GM19324 (cell line): Measurements from ENCODE around the gene KCTD4.
"Not testable (repeated sequence)": the region's sequence is repeated elsewhere in the genome, so short reads cannot be mapped to it uniquely, and the experiment has no call there.

Source experiments
- ATAC-seq: cut with Tn5 transposase; IDR thresholded peaks from one replicate; pipeline ENCODE4 v1.9.1; 2021; ENCODE audit warnings: mild to moderate bottlenecking, moderate library complexity; ENCODE audit not compliant: unreplicated experiment, low FRiP score

KCTD4 gene

GRCh38 chr13:45216193-45216592 lies 15.3 kb upstream of the KCTD4 start:
- no peak for ATAC-seq

- no peak for ATAC-seq
Measured at GRCh38 chr13:45215392-45216077, 14.7 kb upstream of the KCTD4 start.

GRCh38 chr13:45209229-45209628 lies 8.4 kb upstream of the KCTD4 start:
- ATAC-seq = no peak

GRCh38 chr13:45208132-45208531 lies 7.3 kb upstream of the KCTD4 start:
- ATAC-seq = no peak

- ATAC-seq = no peak
Measured at GRCh38 chr13:45207319-45207718, 6.5 kb upstream of the KCTD4 start.

GRCh38 chr13:45206340-45206739 lies 5.5 kb upstream of the KCTD4 start:
- no peak for ATAC-seq

GRCh38 chr13:45205124-45205523 lies 4.3 kb upstream of the KCTD4 start:
- ATAC-seq = no peak

GRCh38 chr13:45199711-45200110 lies 1.1 kb downstream of the KCTD4 start:
- no peak for ATAC-seq

GRCh38 chr13:45198924-45199323 lies 1.9 kb downstream of the KCTD4 start:
- ATAC-seq = no peak

GRCh38 chr13:45198041-45198440 lies 2.8 kb downstream of the KCTD4 start:
- ATAC-seq = no peak

GRCh38 chr13:45196622-45197021 lies 4.2 kb downstream of the KCTD4 start:
- no peak for ATAC-seq

GRCh38 chr13:45196096-45196495 lies 4.7 kb downstream of the KCTD4 start:
- ATAC-seq = no peak

GRCh38 chr13:45195421-45195820 lies 5.4 kb downstream of the KCTD4 start:
- no peak for ATAC-seq

- ATAC-seq = no peak
Measured at GRCh38 chr13:45194081-45194939, 6.5 kb downstream of the KCTD4 start.

- no peak for ATAC-seq
Measured at GRCh38 chr13:45191874-45192273, 9.0 kb downstream of the KCTD4 start.

GRCh38 chr13:45189511-45189910 lies 11.3 kb downstream of the KCTD4 start:
- not testable (repeated sequence) for ATAC-seq

- not testable (repeated sequence) for ATAC-seq
Measured at GRCh38 chr13:45189077-45189476, 11.8 kb downstream of the KCTD4 start.

GRCh38 chr13:45185286-45185685 lies 15.6 kb downstream of the KCTD4 start:
- ATAC-seq = no peak

GRCh38 chr13:45184693-45185092 lies 16.2 kb downstream of the KCTD4 start:
- no peak for ATAC-seq

- no peak for ATAC-seq
Measured at GRCh38 chr13:45180713-45181601, 19.9 kb downstream of the KCTD4 start.

GRCh38 chr13:45180303-45180702 lies 20.5 kb downstream of the KCTD4 start:
- no peak for ATAC-seq
